ENCODE data around the gene CORO1C. TPM values are rescaled to one million over a fixed set of nuclear protein-coding genes. Genes with fewer than 3 reads are reported as not detected.
A peak's percentile ranks its signal among the peaks of the same experiment; 100 is the strongest.

CORO1C gene
- total and polyA plus RNA-seq, 9 of the 15 experiments (the other 6 are each of a cell fraction or from before 2014, with no cell fraction given), result 55.2 to 280 (median 150) TPM

GRCh38 chr12:108691175-108691997 is 39.9 kb downstream of the CORO1C start (continued):
- TF ChIP-seq UBTF (IDR thresholded peaks at IDR 0.05; ENCODE audit: borderline replicate concordance in 1 of 2, low read depth in 2 of 2, low read length in 2 of 2) (0 out of 4 replicates have a peak, but pooled peaks of 1 of the 2 experiments have one; percentile 7), POLR3G (IDR thresholded peaks at IDR 0.05; ENCODE audit: extremely low read depth, insufficient read length, insufficient replicate concordance) (no peak), CUX1 (CRISPR knock-in tag; IDR thresholded peaks at IDR 0.05) (no peak; the same call in 1 of the 2 replicates), ELK3 (CRISPR knock-in tag; IDR thresholded peaks at IDR 0.05) (no peak), ZKSCAN8 (CRISPR knock-in tag; IDR thresholded peaks at IDR 0.05) (no peak; the same call in 1 of the 2 replicates), SIRT6 (IDR thresholded peaks at IDR 0.05; ENCODE audit: low read depth, low read length) (no peak), LEF1 (IDR thresholded peaks at IDR 0.05) (peak; percentile 59), ZNF133 (CRISPR knock-in tag; IDR thresholded peaks at IDR 0.05) (no peak), ZNF24 (IDR thresholded peaks at IDR 0.05) (no peak), NFXL1 (CRISPR knock-in tag; IDR thresholded peaks at IDR 0.05) (peak; percentile 73; the same call in 1 of the 2 replicates), MCM3 (IDR thresholded peaks at IDR 0.05) (no peak), ZNF134 (CRISPR knock-in tag; conservative IDR thresholded peaks at IDR 0.05) (no peak; the same call in 1 of the 2 replicates)
